ENCODE data around the gene DSCAM.

DSCAM gene

DNA sequence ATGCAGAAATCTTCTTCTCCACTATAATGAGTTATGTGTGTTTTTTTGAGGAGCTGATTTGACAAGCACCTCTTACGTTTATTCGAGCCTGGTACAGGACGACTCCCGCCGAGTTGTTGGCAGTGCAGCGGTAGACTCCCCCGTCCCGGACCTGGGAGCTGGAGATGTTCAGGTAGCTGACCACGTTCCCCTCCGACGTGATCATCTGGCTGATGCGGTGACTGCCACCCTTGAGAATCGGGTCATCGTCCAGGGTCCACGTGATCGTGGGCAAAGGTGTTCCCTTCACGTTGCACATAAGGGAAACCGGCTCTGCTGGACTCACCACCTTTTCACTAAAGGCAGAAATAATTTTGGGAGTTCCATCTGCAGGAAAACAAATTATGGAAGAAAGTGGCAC lies 507.9 kb downstream of the DSCAM start:
- TF ChIP-seq TAF1 (IDR thresholded peaks at IDR 0.05; ENCODE audit: borderline replicate concordance, insufficient read depth, low read length): no peak
- no peak for TF ChIP-seq SIN3A (IDR thresholded peaks at IDR 0.05; ENCODE audit: borderline replicate concordance, insufficient read depth, low read length)
- TF ChIP-seq, protein P1, sequence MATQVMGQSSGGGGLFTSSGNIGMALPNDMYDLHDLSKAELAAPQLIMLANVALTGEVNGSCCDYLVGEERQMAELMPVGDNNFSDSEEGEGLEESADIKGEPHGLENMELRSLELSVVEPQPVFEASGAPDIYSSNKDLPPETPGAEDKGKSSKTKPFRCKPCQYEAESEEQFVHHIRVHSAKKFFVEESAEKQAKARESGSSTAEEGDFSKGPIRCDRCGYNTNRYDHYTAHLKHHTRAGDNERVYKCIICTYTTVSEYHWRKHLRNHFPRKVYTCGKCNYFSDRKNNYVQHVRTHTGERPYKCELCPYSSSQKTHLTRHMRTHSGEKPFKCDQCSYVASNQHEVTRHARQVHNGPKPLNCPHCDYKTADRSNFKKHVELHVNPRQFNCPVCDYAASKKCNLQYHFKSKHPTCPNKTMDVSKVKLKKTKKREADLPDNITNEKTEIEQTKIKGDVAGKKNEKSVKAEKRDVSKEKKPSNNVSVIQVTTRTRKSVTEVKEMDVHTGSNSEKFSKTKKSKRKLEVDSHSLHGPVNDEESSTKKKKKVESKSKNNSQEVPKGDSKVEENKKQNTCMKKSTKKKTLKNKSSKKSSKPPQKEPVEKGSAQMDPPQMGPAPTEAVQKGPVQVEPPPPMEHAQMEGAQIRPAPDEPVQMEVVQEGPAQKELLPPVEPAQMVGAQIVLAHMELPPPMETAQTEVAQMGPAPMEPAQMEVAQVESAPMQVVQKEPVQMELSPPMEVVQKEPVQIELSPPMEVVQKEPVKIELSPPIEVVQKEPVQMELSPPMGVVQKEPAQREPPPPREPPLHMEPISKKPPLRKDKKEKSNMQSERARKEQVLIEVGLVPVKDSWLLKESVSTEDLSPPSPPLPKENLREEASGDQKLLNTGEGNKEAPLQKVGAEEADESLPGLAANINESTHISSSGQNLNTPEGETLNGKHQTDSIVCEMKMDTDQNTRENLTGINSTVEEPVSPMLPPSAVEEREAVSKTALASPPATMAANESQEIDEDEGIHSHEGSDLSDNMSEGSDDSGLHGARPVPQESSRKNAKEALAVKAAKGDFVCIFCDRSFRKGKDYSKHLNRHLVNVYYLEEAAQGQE (IDR thresholded peaks at IDR 0.05; ENCODE audit: insufficient read depth in 1 of 2, low read depth in 2 of 2, low read length in 2 of 2): no peak
- TF ChIP-seq FOXP2 (optimal IDR thresholded peaks at IDR 0.05; ENCODE audit: borderline replicate concordance, extremely low read depth, extremely low read length, insufficient read depth): no peak
- TF ChIP-seq POLR2AphosphoS5 (IDR thresholded peaks at IDR 0.05; ENCODE audit: low read depth, low read length): no peak

DNA sequence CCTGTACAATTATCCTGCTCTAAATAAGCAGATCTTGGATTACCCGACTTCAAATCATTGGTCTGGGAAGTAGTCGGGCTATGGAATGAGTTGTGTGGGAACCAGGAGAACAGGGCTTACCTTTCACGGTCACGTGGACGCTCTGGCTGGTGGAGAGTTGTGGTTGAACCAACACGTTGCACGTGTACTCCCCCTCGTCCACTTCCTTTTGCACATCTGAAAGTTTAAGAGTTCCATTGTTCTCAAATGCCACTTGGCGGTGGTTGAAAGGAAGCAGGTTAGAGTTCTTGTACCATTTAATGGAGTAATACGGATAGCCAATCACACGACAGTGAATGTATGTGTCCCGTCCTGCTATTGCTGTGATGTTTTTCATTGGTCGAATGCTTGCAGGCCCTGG lies 509.0 kb downstream of the DSCAM start:
- TF ChIP-seq, protein P1 (IDR thresholded peaks at IDR 0.05; ENCODE audit: insufficient read depth in 1 of 2, low read depth in 2 of 2, low read length in 2 of 2): no peak
- TF ChIP-seq TAF1 (IDR thresholded peaks at IDR 0.05; ENCODE audit: borderline replicate concordance, insufficient read depth, low read length) (no peak), FOXP2 (optimal IDR thresholded peaks at IDR 0.05; ENCODE audit: borderline replicate concordance, extremely low read depth, extremely low read length, insufficient read depth) (no peak), SIN3A (IDR thresholded peaks at IDR 0.05; ENCODE audit: borderline replicate concordance, insufficient read depth, low read length) (no peak), POLR2AphosphoS5 (IDR thresholded peaks at IDR 0.05; ENCODE audit: low read depth, low read length) (no peak)

DNA sequence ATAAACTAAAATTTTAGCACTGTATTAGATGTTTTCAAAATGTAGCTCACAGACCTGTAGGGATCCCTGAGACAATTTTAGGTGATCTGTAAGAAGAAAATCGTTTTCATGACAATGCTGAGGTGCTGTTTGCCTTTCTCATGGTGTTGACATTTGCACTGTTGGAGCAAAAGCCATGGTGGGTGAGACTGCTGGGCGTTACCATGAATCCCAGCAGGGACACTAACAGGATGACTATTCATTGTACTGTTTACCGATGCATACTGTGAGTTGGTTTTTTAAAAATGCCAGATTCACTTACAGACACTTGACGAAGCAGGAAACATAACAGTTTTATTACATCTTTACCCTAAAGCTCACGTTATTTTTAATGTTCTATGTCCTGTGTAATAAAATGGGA lies 511.3 kb downstream of the DSCAM start:
- TF ChIP-seq, protein P1 (IDR thresholded peaks at IDR 0.05; ENCODE audit: insufficient read depth in 1 of 2, low read depth in 2 of 2, low read length in 2 of 2): no peak
- TF ChIP-seq SIN3A (IDR thresholded peaks at IDR 0.05; ENCODE audit: borderline replicate concordance, insufficient read depth, low read length): no peak
- no peak for TF ChIP-seq POLR2AphosphoS5 (IDR thresholded peaks at IDR 0.05; ENCODE audit: low read depth, low read length)
- TF ChIP-seq FOXP2 (optimal IDR thresholded peaks at IDR 0.05; ENCODE audit: borderline replicate concordance, extremely low read depth, extremely low read length, insufficient read depth): no peak

DNA sequence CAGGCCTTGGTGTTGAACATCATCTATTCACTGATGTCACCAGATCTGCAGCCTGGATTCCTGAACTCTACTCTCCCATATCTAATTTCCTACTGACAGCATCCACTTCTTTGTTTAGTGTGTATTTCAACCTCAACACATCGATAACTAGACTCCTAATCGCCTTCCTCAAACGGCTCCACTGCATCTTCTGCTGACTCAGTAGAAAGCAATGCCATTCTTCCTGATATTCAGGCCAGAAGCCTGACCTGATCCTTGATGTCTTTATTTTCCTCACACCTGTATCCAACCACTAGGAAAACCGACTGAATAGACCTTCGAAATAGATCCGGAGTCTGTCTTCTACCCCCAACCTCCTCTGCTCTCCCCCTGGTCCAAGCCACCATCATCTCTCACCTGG lies 512.8 kb downstream of the DSCAM start:
- TF ChIP-seq SIN3A (IDR thresholded peaks at IDR 0.05; ENCODE audit: borderline replicate concordance, insufficient read depth, low read length) (no peak), TAF1 (IDR thresholded peaks at IDR 0.05; ENCODE audit: borderline replicate concordance, insufficient read depth, low read length) (no peak), FOXP2 (optimal IDR thresholded peaks at IDR 0.05; ENCODE audit: borderline replicate concordance, extremely low read depth, extremely low read length, insufficient read depth) (no peak), POLR2AphosphoS5 (IDR thresholded peaks at IDR 0.05; ENCODE audit: low read depth, low read length) (no peak)
- TF ChIP-seq, protein P1 (IDR thresholded peaks at IDR 0.05; ENCODE audit: insufficient read depth in 1 of 2, low read depth in 2 of 2, low read length in 2 of 2): no peak

DNA sequence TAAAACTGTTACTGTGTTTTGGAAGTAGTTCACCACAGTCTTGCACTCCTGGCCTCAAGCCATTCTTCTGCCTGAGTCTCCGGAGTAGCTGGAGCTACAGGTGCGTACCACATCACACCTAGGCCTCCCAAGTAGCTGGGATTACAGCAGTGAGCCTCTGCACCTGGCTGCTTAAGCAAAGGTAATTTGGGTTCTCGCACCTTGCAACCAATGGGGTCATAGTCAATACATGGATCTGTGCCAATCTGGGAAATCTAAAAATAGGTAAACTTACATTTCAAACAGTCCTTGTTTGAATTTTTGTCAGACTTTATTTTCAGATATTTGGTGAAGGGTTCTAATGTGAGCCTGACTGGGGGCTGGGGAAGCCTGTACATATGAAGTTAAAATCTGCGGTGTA lies 513.2 kb downstream of the DSCAM start:
- TF ChIP-seq, protein P1 (IDR thresholded peaks at IDR 0.05; ENCODE audit: insufficient read depth in 1 of 2, low read depth in 2 of 2, low read length in 2 of 2): no peak
- TF ChIP-seq TAF1 (IDR thresholded peaks at IDR 0.05; ENCODE audit: borderline replicate concordance, insufficient read depth, low read length): no peak
- no peak for TF ChIP-seq FOXP2 (optimal IDR thresholded peaks at IDR 0.05; ENCODE audit: borderline replicate concordance, extremely low read depth, extremely low read length, insufficient read depth)
- TF ChIP-seq SIN3A (IDR thresholded peaks at IDR 0.05; ENCODE audit: borderline replicate concordance, insufficient read depth, low read length): no peak
- no peak for TF ChIP-seq POLR2AphosphoS5 (IDR thresholded peaks at IDR 0.05; ENCODE audit: low read depth, low read length)

All from PFSK-1 (cell line).